ENCODE measurements around the gene RPRD1A. TPM values are rescaled to one million over a fixed set of nuclear protein-coding genes. Genes with fewer than 3 reads are reported as not detected.

RPRD1A gene
- total and polyA plus RNA-seq, 2 experiments from 2014 or later, result 24.2 to 39.7 TPM

DNA sequence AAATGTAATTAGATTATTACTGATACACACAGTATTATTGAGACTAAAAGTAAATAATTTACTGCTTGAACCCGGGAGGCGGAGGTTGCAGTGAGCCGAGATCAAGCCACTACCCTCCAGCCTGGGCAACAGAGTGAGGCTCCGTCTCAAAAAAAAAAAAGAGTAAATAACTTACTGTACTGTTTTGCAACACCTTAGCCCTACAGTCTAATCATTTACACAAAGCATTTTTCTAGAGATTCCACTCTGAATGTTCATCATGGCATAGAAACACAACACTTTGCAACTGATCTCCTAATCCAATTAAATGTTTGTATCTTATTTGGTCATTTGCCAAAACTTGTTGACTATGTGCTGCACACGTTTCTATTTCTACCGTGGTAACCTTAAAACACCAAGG is 118.3 kb downstream of the RPRD1A start:
- Histone ChIP-seq H3K9me2 (ENCODE audit: insufficient read depth) (no peaks in the 10 kb centered on the region), H3K4me3 (no peak overlapping the region), H3K27ac (no peak overlapping the region), H3K9me3 (ENCODE audit: low read depth) (no peaks in the 10 kb centered on the region), H3K4me1 (ENCODE audit: insufficient read depth) (no peaks in the 10 kb centered on the region), H2AFZ (no peak overlapping the region), H3K27me3 (replicated peaks; ENCODE audit: insufficient read depth) (no peaks in the 10 kb centered on the region; the same call in 1 of the 2 replicates), H3F3A (ENCODE audit: insufficient read depth) (no peaks in the 10 kb centered on the region), H3K4me2 (ENCODE audit: unreplicated experiment) (no peak overlapping the region), H3K79me2 (ENCODE audit: insufficient read depth) (no peaks in the 10 kb centered on the region), H3K9ac (no peak overlapping the region), H4K20me1 (ENCODE audit: insufficient read depth) (no peaks in the 10 kb centered on the region), H3K36me3 (ENCODE audit: low read depth) (no peaks in the 10 kb centered on the region)
- in situ Hi-C loops (cut with MboI), result loop anchor here (5.0 kb wide), 1 partner anchor 52 kb away; no protein-coding TSS in a partner anchor
- DNase-seq, result no peak
- TF ChIP-seq EZH2phosphoT487 (IDR thresholded peaks at IDR 0.05; ENCODE audit: insufficient read depth, low read depth) (no peak), EZH2 (IDR thresholded peaks at IDR 0.05; ENCODE audit: insufficient read depth, poor library complexity, severe bottlenecking) (no peak)
- 67 to 79% methylated on average over 6 of the region's 6 CpGs for WGBS, 2 experiments (ENCODE audit: low coverage in 1 of 2, low lambda C conversion rate in 2 of 2, missing lambda C conversion rate in 2 of 2)

DNA sequence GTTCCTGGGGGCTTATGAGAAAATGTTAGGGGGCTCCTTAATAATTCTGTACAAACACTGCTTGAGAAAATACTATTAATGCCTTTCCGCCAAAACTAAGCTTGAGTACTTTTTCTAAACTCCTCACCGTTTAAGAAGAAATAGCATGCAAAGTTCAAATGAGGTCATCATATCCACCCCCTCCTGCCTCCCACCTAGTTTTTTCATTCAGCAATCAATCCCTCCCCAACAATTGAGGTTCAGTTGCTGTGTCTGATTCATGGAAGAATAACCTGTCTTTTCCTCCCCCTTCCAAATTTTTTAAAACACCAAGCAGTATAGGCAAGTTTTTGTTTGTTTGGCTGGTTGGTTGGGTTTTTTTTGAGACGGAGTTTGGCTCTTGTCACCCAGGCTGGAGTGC is 119.3 kb downstream of the RPRD1A start:
- no peaks in the 10 kb centered on the region for H3K36me3 ChIP-seq (ENCODE audit: low read depth)
- H2AFZ ChIP-seq, result no peak overlapping the region
- no peak overlapping the region for H3K27ac ChIP-seq
- no peak overlapping the region for H3K4me2 ChIP-seq (ENCODE audit: unreplicated experiment)
- no peaks in the 10 kb centered on the region for H3K9me3 ChIP-seq (ENCODE audit: low read depth)
- WGBS, 2 experiments (ENCODE audit: low coverage in 1 of 2, low lambda C conversion rate in 2 of 2, missing lambda C conversion rate in 2 of 2), result 45 to 48% methylated on average over 3 of the region's 3 CpGs
- H3K9ac ChIP-seq, result no peak overlapping the region
- in situ Hi-C loops (cut with MboI), result loop anchor here (5.0 kb wide), 1 partner anchor 51 kb away; no protein-coding TSS in a partner anchor
- no peaks in the 10 kb centered on the region for H3K79me2 ChIP-seq (ENCODE audit: insufficient read depth)
- H3K4me1 ChIP-seq (ENCODE audit: insufficient read depth), result no peaks in the 10 kb centered on the region
- H3K27me3 ChIP-seq (replicated peaks; ENCODE audit: insufficient read depth), result no peaks in the 10 kb centered on the region; the same call in 1 of the 2 replicates
- no peaks in the 10 kb centered on the region for H4K20me1 ChIP-seq (ENCODE audit: insufficient read depth)
- H3K4me3 ChIP-seq, result no peak overlapping the region
- TF ChIP-seq EZH2 (IDR thresholded peaks at IDR 0.05; ENCODE audit: insufficient read depth, poor library complexity, severe bottlenecking) (no peak), EZH2phosphoT487 (IDR thresholded peaks at IDR 0.05; ENCODE audit: insufficient read depth, low read depth) (no peak)
- no peaks in the 10 kb centered on the region for H3F3A ChIP-seq (ENCODE audit: insufficient read depth)
- no peaks in the 10 kb centered on the region for H3K9me2 ChIP-seq (ENCODE audit: insufficient read depth)
- no peak for DNase-seq

DNA sequence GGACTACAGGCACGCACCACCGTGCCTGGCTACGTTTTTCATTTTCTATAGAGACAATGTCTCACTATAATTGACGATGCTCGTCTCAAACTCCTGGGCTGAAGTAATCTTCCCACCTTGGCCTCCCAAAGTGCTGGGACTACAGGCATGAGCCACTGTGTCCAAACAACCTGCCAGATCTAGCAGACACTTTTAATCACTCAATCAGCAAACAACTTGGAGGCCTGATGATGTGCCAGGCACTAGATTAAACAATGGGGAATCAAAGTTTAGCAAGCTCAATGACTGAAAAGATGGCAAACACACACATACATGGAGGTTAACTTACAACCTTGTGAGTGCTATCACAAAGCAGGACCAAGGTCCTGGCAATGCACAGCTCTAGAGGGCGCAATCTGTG is 124.7 kb downstream of the RPRD1A start:
- Histone ChIP-seq H3K4me3 (no peak overlapping the region), H3K27me3 (replicated peaks; ENCODE audit: insufficient read depth) (no peaks in the 10 kb centered on the region; the same call in 1 of the 2 replicates), H3K9ac (no peak overlapping the region), H2AFZ (no peak overlapping the region), H3K36me3 (ENCODE audit: low read depth) (no peaks in the 10 kb centered on the region), H3K27ac (no peak overlapping the region), H3K9me2 (ENCODE audit: insufficient read depth) (no peaks in the 10 kb centered on the region), H3F3A (ENCODE audit: insufficient read depth) (no peaks in the 10 kb centered on the region), H3K9me3 (ENCODE audit: low read depth) (no peaks in the 10 kb centered on the region), H3K4me2 (ENCODE audit: unreplicated experiment) (no peak overlapping the region), H3K79me2 (ENCODE audit: insufficient read depth) (no peaks in the 10 kb centered on the region), H4K20me1 (ENCODE audit: insufficient read depth) (no peaks in the 10 kb centered on the region), H3K4me1 (ENCODE audit: insufficient read depth) (no peaks in the 10 kb centered on the region)
- TF ChIP-seq EZH2phosphoT487 (IDR thresholded peaks at IDR 0.05; ENCODE audit: insufficient read depth, low read depth) (no peak), EZH2 (IDR thresholded peaks at IDR 0.05; ENCODE audit: insufficient read depth, poor library complexity, severe bottlenecking) (no peak)
- in situ Hi-C loops (cut with MboI), result no loop called here
- 58 to 64% methylated on average over 6 of the region's 6 CpGs for WGBS, 2 experiments (ENCODE audit: low coverage in 1 of 2, low lambda C conversion rate in 2 of 2, missing lambda C conversion rate in 2 of 2)
- no peak for DNase-seq

DNA sequence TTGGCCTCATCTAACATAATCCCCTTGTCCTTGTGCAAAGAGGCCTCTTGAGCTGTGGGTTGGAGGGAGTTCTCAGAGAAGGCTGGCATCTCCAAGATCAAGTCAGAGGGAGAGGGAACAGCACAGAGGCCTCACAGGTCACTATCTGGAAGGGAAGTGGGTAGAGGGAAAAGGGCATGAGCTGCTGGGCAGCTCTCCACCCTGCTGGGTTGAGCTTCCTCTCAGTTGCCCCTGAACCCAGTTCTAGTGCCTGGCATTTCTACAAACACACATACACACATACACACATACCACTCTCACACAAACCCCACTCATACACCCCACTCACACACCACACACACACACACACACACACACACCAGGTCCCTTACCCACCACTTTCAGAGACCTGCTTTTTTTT is 125.2 kb downstream of the RPRD1A start:
- Histone ChIP-seq H3K9me2 (ENCODE audit: insufficient read depth) (no peaks in the 10 kb centered on the region), H3K4me3 (no peak overlapping the region), H3K4me2 (ENCODE audit: unreplicated experiment) (no peak overlapping the region), H3K27ac (no peak overlapping the region), H3K9ac (no peak overlapping the region), H3K27me3 (replicated peaks; ENCODE audit: insufficient read depth) (no peaks in the 10 kb centered on the region; the same call in none of the 2 replicates), H3F3A (ENCODE audit: insufficient read depth) (no peaks in the 10 kb centered on the region), H3K79me2 (ENCODE audit: insufficient read depth) (no peaks in the 10 kb centered on the region), H3K4me1 (ENCODE audit: insufficient read depth) (no peaks in the 10 kb centered on the region), H2AFZ (no peak overlapping the region), H3K9me3 (ENCODE audit: low read depth) (no peaks in the 10 kb centered on the region), H4K20me1 (ENCODE audit: insufficient read depth) (no peaks in the 10 kb centered on the region), H3K36me3 (ENCODE audit: low read depth) (no peaks in the 10 kb centered on the region)
- no peak for DNase-seq
- TF ChIP-seq EZH2phosphoT487 (IDR thresholded peaks at IDR 0.05; ENCODE audit: insufficient read depth, low read depth) (no peak), EZH2 (IDR thresholded peaks at IDR 0.05; ENCODE audit: insufficient read depth, poor library complexity, severe bottlenecking) (no peak)
- in situ Hi-C loops (cut with MboI), result no loop called here

DNA sequence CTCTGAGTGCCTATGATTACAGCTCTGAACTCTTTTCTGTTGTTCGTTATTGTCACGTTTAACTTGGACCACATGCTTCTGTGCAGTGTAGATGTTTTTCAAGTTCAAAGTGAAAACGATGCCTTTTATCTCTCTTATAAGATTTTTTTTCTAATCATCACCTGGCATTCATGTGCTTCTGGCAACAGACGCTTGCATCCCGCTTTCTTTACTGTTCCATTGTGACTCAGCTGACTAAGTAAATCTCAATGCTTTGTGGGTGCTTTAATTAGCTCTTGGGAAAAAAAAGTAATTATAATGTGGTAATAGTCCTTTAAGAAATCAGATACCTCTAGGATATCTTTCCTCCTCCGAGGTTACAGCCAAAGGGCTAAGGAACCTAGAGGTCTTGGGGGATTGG is 126.1 kb downstream of the RPRD1A start:
- no peaks in the 10 kb centered on the region for H3K4me1 ChIP-seq (ENCODE audit: insufficient read depth)
- WGBS, 2 experiments (ENCODE audit: low coverage in 1 of 2, low lambda C conversion rate in 2 of 2, missing lambda C conversion rate in 2 of 2), result 20 to 21% methylated on average over 6 of the region's 6 CpGs
- H3K79me2 ChIP-seq (ENCODE audit: insufficient read depth), result no peaks in the 10 kb centered on the region
- in situ Hi-C loops (cut with MboI), result no loop called here
- no peaks in the 10 kb centered on the region; the same call in none of the 2 replicates for H3K27me3 ChIP-seq (replicated peaks; ENCODE audit: insufficient read depth)
- no peak overlapping the region for H3K9ac ChIP-seq
- H3K4me2 ChIP-seq (ENCODE audit: unreplicated experiment), result no peak overlapping the region
- no peaks in the 10 kb centered on the region for H3K36me3 ChIP-seq (ENCODE audit: low read depth)
- H3K9me2 ChIP-seq (ENCODE audit: insufficient read depth), result no peaks in the 10 kb centered on the region
- H3K27ac ChIP-seq, result no peak overlapping the region
- no peak for DNase-seq
- H3K9me3 ChIP-seq (ENCODE audit: low read depth), result no peaks in the 10 kb centered on the region
- TF ChIP-seq EZH2phosphoT487 (IDR thresholded peaks at IDR 0.05; ENCODE audit: insufficient read depth, low read depth), result no peak
- no peak overlapping the region for H2AFZ ChIP-seq
- H3K4me3 ChIP-seq, result no peak overlapping the region
- no peaks in the 10 kb centered on the region for H4K20me1 ChIP-seq (ENCODE audit: insufficient read depth)
- no peaks in the 10 kb centered on the region for H3F3A ChIP-seq (ENCODE audit: insufficient read depth)

Other genes with a start within 250 kb of the RPRD1A start
- 104 and 115 TPM in 2 replicates for gene SLC39A6, start 61.8 kb upstream of the RPRD1A start, total RNA-seq (2014; rRNA removed; shearing (Covaris generic))
- 80.5 and 81.1 TPM in 2 replicates for gene SLC39A6, start 61.8 kb upstream of the RPRD1A start, polyA plus RNA-seq (2016; fragmentation: Nextera tagmentation; extraction: Ambion mirVana)
- 86.0 and 103 TPM in 2 replicates for gene ELP2, start 62.3 kb upstream of the RPRD1A start, total RNA-seq (2014; rRNA removed; shearing (Covaris generic))
- 57.6 and 63.6 TPM in 2 replicates for gene ELP2, start 62.3 kb upstream of the RPRD1A start, polyA plus RNA-seq (2016; fragmentation: Nextera tagmentation; extraction: Ambion mirVana)
- 23.6 and 26.2 TPM in 2 replicates for gene MOCOS, start 119.9 kb upstream of the RPRD1A start, total RNA-seq (2014; rRNA removed; shearing (Covaris generic))
- gene MOCOS, start 119.9 kb upstream of the RPRD1A start, polyA plus RNA-seq (2016; fragmentation: Nextera tagmentation; extraction: Ambion mirVana), result 14.3 and 17.9 TPM in 2 replicates
- gene FHOD3, start 230.2 kb upstream of the RPRD1A start, total RNA-seq (2014; rRNA removed; shearing (Covaris generic)), result 10.1 and 13.5 TPM in 2 replicates
- gene FHOD3, start 230.2 kb upstream of the RPRD1A start, polyA plus RNA-seq (2016; fragmentation: Nextera tagmentation; extraction: Ambion mirVana), result 1.4 and 1.6 TPM in 2 replicates